Activated CD8-positive, alpha-beta T cell treated with anti-CD3 and anti-CD28 coated beads for 36 hours (primary cell): ENCODE measurements around the gene RIOX2. TPM values are rescaled to one million over a fixed set of nuclear protein-coding genes. Genes with fewer than 3 reads are reported as not detected.

Experiments used
- ATAC-seq: fragments of 200-7000 bp; cut with Tn5 transposase; one replicate; pipeline ENCODE4 v1.10.0; 2021; ENCODE audit warnings: mild to moderate bottlenecking, moderate library complexity
- CTCF ChIA-PET: fragments of 350-600 bp; sonication (Branson Sonifier 250); formaldehyde crosslinking; loops from one replicate; lab custom pipeline; 2021; ENCODE audit warnings: antibody characterized with exemption; lab: Charles Lee
- POLR2A ChIA-PET: fragments of 350-600 bp; sonication (Branson Sonifier 250); formaldehyde crosslinking; loops from one replicate; lab custom pipeline; 2021; ENCODE audit warnings: antibody characterized with exemption; lab: Charles Lee
- DNase-seq: peaks from one replicate; pipeline ENCODE4 v3.0.0-alpha.2; 2020
- H3K27ac Mint-ChIP-seq: one replicate; pipeline ENCODE4 v1.8.0; 2021; ENCODE audit warnings: mild to moderate bottlenecking, mixed read lengths
- H3K27me3 Mint-ChIP-seq: one replicate; pipeline ENCODE4 v1.8.0; 2021; ENCODE audit warnings: mixed read lengths
- H3K36me3 Mint-ChIP-seq: one replicate; pipeline ENCODE4 v1.8.0; 2021; ENCODE audit warnings: low read depth, mixed read lengths
- H3K4me1 Mint-ChIP-seq: one replicate; pipeline ENCODE4 v1.8.0; 2021; ENCODE audit warnings: low read depth, mixed read lengths
- H3K4me3 Mint-ChIP-seq: one replicate; pipeline ENCODE4 v1.8.0; 2021; ENCODE audit warnings: mild to moderate bottlenecking, moderate library complexity, mixed read lengths
- H3K9me3 Mint-ChIP-seq: one replicate; pipeline ENCODE4 v1.8.0; 2021; ENCODE audit warnings: mixed read lengths
- intact Hi-C: fragments of 100-400 bp; cut with micrococcal nuclease; formaldehyde crosslinking; loops from one replicate; pipeline ENCODE4 v1.10.0; 2022
- total RNA-seq, 2 experiments: library from RNA; stranded (reverse); gene quantifications; one replicate each; pipeline ENCODE4 v1.2.3, GENCODE V29; 2021
- TF ChIP-seq, protein P1 (sequence below): fragments of 200-600 bp; IDR thresholded peaks from one replicate; pipeline ENCODE4 v1.8.0; 2022; ENCODE audit warnings: antibody characterized with exemption, mild to moderate bottlenecking

Gene RIOX2
- total RNA-seq, 2 experiments from 2014 or later = 41.2 to 43.3 TPM

DNA sequence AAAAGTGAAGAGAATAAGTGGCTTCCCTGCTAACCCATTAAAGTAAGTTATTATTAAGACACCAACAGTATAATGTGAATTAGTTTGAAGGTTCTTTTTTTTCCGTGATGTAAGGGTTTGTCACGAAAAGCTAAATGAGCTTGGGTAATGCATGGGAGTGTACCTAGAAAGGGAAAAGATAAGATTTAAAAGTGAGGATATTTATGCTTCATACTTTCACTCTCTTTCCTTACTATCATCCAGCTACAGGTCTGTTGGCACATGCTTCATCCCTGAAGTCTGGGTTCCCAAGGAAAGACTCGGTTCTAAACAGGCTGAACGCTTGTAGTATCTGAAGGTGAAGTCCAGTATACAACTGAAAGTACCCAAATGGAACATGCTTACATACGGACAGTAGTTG lies 26.9 kb upstream of the RIOX2 start:
- no peak for ATAC-seq
- Mint-ChIP-seq H3K9me3 (no peaks in the 10 kb centered on the region), H3K36me3 (no peaks in the 10 kb centered on the region), H3K4me1 (peaks cover 6% of the 10 kb centered on the region), H3K27ac (no peak overlapping the region), H3K27me3 (peaks cover 2% of the 10 kb centered on the region), H3K4me3 (no peak overlapping the region)
- TF ChIP-seq, protein P1, sequence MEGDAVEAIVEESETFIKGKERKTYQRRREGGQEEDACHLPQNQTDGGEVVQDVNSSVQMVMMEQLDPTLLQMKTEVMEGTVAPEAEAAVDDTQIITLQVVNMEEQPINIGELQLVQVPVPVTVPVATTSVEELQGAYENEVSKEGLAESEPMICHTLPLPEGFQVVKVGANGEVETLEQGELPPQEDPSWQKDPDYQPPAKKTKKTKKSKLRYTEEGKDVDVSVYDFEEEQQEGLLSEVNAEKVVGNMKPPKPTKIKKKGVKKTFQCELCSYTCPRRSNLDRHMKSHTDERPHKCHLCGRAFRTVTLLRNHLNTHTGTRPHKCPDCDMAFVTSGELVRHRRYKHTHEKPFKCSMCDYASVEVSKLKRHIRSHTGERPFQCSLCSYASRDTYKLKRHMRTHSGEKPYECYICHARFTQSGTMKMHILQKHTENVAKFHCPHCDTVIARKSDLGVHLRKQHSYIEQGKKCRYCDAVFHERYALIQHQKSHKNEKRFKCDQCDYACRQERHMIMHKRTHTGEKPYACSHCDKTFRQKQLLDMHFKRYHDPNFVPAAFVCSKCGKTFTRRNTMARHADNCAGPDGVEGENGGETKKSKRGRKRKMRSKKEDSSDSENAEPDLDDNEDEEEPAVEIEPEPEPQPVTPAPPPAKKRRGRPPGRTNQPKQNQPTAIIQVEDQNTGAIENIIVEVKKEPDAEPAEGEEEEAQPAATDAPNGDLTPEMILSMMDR = no peak
- DNase-seq = no peak
- CTCF ChIA-PET = interaction anchor here (1.5 to 1.7 kb wide), 2 partner anchors 9 to 22 kb away, joined by 3 to 6 read pairs; no protein-coding TSS in a partner anchor
- intact Hi-C loops = no loop called here
- POLR2A ChIA-PET = no interaction called here

DNA sequence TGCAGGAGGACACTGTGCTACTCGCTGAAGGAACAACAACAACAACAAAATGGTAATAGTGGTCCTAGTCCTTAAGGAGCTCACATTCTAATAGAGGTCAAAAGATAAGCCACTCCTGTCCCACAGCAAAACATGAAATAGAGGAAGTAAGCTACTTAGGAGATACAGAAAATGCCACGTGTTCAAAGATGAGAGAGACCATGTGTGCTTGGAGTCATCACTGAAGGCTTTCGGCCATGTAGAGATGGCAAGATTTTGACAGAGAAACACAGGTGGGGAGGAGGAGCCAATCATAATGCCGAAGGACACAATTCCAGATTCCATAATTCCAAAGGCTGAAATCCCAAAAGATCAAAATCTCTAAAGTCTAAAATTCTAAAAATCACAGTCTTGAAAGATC lies 24.8 kb upstream of the RIOX2 start:
- no peak overlapping the region for H3K4me3 Mint-ChIP-seq
- ATAC-seq (no peak), DNase-seq (no peak)
- TF ChIP-seq, protein P1 = no peak
- intact Hi-C loops = no loop called here
- CTCF ChIA-PET = interaction anchor here (1.0 kb wide), 1 partner anchor 13 kb away, joined by 3 read pairs; no protein-coding TSS in a partner anchor
- no peaks in the 10 kb centered on the region for H3K9me3 Mint-ChIP-seq
- no peaks in the 10 kb centered on the region for H3K36me3 Mint-ChIP-seq
- POLR2A ChIA-PET = no interaction called here
- no peaks in the 10 kb centered on the region for H3K4me1 Mint-ChIP-seq
- peaks cover 2% of the 10 kb centered on the region for H3K27me3 Mint-ChIP-seq
- H3K27ac Mint-ChIP-seq = no peak overlapping the region

GRCh38 chr3:97994328-97994945 lies 22.2 kb upstream of the RIOX2 start:
- DNase-seq (no peak), ATAC-seq (no peak)
- peaks cover 13% of the 10 kb centered on the region for H3K4me1 Mint-ChIP-seq
- H3K9me3 Mint-ChIP-seq = no peaks in the 10 kb centered on the region
- H3K36me3 Mint-ChIP-seq = no peaks in the 10 kb centered on the region
- TF ChIP-seq, protein P1 = no peak
- no peaks in the 10 kb centered on the region for H3K27me3 Mint-ChIP-seq
- ChIA-PET POLR2A (no interaction called here), CTCF (interaction anchor here (0.7 to 1.2 kb wide), 4 partner anchors 9 to 29 kb away, joined by 3 to 5 read pairs (median 4); no protein-coding TSS in a partner anchor)
- H3K27ac Mint-ChIP-seq = no peak overlapping the region
- H3K4me3 Mint-ChIP-seq = no peak overlapping the region
- intact Hi-C loops = no loop called here

GRCh38 chr3:97993526-97993925 lies 21.3 kb upstream of the RIOX2 start:
- TF ChIP-seq, protein P1 = no peak
- Mint-ChIP-seq H3K4me1 (peaks cover 13% of the 10 kb centered on the region), H3K9me3 (no peaks in the 10 kb centered on the region), H3K27me3 (no peaks in the 10 kb centered on the region), H3K27ac (no peak overlapping the region), H3K36me3 (no peaks in the 10 kb centered on the region), H3K4me3 (no peak overlapping the region)
- no peak for DNase-seq
- ATAC-seq = no peak
- ChIA-PET POLR2A (no interaction called here), CTCF (interaction anchor here (2.6 kb wide), 1 partner anchor 29 kb away, joined by 7 read pairs; no protein-coding TSS in a partner anchor)
- intact Hi-C loops = no loop called here

- Mint-ChIP-seq H3K9me3 (peaks cover 1% of the 10 kb centered on the region), H3K27ac (no peak overlapping the region), H3K36me3 (no peaks in the 10 kb centered on the region), H3K4me1 (peaks cover 13% of the 10 kb centered on the region), H3K4me3 (no peak overlapping the region), H3K27me3 (no peaks in the 10 kb centered on the region)
- CTCF ChIA-PET = interaction anchor here (2.6 kb wide), 1 partner anchor 30 kb away, joined by 7 read pairs; no protein-coding TSS in a partner anchor
- TF ChIP-seq, protein P1 = no peak
- no peak for ATAC-seq
- intact Hi-C loops = no loop called here
- no peak for DNase-seq
- POLR2A ChIA-PET = no interaction called here
These were observed 20.4 kb upstream of the RIOX2 start for GRCh38 chr3:97992547-97993173.
